ENCODE measurements around the gene FGD2.
"Not testable (repeated sequence)": the region's sequence is repeated elsewhere in the genome, so short reads cannot be mapped to it uniquely, and the experiment has no call there.

GRCh38 chr6:36990401-36990800, 15.1 kb upstream of the FGD2 start:
- not testable (repeated sequence) for TF ChIP-seq ZNF16 (tag by site-specific recombination; IDR thresholded peaks at IDR 0.05; ENCODE audit: low read depth); ZNF654 (tag by site-specific recombination; IDR thresholded peaks at IDR 0.05; ENCODE audit: low read depth); ZNF274 (IDR thresholded peaks at IDR 0.05; ENCODE audit: low read length); ZNF274 (tag by site-specific recombination; IDR thresholded peaks at IDR 0.05; ENCODE audit: borderline replicate concordance); HOXA7 (CRISPR knock-in tag; IDR thresholded peaks at IDR 0.05; ENCODE audit: borderline replicate concordance); REST (tag by site-specific recombination; IDR thresholded peaks at IDR 0.05); CTCF (tag by site-specific recombination; IDR thresholded peaks at IDR 0.05); ZNF776 (tag by site-specific recombination; IDR thresholded peaks at IDR 0.05; ENCODE audit: borderline replicate concordance); ZBTB26 (tag by site-specific recombination; optimal IDR thresholded peaks at IDR 0.05); ZNF76 (tag by site-specific recombination; IDR thresholded peaks at IDR 0.05; ENCODE audit: borderline replicate concordance, low read depth); ELK4 (IDR thresholded peaks at IDR 0.05; ENCODE audit: borderline replicate concordance, low read depth, low read length)

Data from HEK293 (cell line).